VCaP (cell line): ENCODE measurements around the gene PTPRJ.
"Not testable (repeated sequence)": the region's sequence is repeated elsewhere in the genome, so short reads cannot be mapped to it uniquely, and the experiment has no call there.

Experiments
- H3K27ac ChIP-seq: fragments of 450-650 bp; 2 replicates; pipeline ENCODE4 v1.5.1; 2017
- TF ChIP-seq, protein P1 (sequence below): fragments of 450-650 bp; conservative IDR thresholded peaks from 2 replicates; pipeline ENCODE4 v1.5.1; 2017; ENCODE audit warnings: mild to moderate bottlenecking, moderate library complexity

PTPRJ gene

GRCh38 chr11:47980088-47980906, at the start of gene PTPRJ:
PTPRJ (plus strand) TSS chr11:47980559; CDS start chr11:47980913, 354 bp downstream.
- TF ChIP-seq, protein P1, sequence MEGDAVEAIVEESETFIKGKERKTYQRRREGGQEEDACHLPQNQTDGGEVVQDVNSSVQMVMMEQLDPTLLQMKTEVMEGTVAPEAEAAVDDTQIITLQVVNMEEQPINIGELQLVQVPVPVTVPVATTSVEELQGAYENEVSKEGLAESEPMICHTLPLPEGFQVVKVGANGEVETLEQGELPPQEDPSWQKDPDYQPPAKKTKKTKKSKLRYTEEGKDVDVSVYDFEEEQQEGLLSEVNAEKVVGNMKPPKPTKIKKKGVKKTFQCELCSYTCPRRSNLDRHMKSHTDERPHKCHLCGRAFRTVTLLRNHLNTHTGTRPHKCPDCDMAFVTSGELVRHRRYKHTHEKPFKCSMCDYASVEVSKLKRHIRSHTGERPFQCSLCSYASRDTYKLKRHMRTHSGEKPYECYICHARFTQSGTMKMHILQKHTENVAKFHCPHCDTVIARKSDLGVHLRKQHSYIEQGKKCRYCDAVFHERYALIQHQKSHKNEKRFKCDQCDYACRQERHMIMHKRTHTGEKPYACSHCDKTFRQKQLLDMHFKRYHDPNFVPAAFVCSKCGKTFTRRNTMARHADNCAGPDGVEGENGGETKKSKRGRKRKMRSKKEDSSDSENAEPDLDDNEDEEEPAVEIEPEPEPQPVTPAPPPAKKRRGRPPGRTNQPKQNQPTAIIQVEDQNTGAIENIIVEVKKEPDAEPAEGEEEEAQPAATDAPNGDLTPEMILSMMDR, result no peak
- H3K27ac ChIP-seq, result peak within 1 kb of the TSS; percentile 93

DNA sequence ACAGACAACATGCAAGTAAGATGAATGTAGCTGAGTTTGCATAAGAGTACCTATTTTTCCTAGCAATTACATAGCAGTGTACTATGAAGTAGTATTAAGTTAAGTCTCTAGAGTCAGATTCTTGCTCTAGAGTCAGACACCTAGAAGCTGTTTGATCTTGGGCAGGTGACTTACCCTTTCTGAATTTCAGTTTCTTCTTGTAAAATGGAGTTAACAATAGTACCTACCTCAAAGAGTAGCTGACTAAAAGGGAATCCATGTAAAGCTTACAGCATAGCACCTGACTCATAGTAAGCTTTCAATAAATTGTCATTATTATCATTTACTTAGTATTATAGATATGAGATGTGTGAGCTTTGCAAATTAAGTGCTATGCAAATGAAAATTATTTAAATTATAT, 47.8 kb upstream of the PTPRJ start:
- no peak overlapping the region for H3K27ac ChIP-seq
- TF ChIP-seq, protein P1, result no peak

DNA sequence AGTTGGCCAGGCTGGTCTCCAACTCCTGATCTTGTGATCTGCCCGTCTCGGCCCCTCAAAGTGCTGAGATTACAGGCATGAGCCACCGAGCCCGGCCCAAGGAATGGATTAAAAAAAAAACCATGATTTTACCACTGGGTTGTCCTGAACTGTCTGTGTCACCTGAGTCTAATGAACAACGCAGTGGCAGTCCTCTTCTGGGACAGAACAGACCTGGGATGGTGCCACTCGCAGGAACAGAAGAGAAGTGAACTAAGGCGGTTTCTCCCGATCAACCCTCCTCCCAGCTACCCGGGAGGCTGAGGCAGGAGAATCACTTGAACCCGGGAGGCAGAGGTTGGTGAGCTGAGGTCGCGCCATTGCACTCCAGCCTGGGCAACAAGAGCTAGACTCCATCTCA, 46.6 kb upstream of the PTPRJ start:
- not testable (repeated sequence) for H3K27ac ChIP-seq

DNA sequence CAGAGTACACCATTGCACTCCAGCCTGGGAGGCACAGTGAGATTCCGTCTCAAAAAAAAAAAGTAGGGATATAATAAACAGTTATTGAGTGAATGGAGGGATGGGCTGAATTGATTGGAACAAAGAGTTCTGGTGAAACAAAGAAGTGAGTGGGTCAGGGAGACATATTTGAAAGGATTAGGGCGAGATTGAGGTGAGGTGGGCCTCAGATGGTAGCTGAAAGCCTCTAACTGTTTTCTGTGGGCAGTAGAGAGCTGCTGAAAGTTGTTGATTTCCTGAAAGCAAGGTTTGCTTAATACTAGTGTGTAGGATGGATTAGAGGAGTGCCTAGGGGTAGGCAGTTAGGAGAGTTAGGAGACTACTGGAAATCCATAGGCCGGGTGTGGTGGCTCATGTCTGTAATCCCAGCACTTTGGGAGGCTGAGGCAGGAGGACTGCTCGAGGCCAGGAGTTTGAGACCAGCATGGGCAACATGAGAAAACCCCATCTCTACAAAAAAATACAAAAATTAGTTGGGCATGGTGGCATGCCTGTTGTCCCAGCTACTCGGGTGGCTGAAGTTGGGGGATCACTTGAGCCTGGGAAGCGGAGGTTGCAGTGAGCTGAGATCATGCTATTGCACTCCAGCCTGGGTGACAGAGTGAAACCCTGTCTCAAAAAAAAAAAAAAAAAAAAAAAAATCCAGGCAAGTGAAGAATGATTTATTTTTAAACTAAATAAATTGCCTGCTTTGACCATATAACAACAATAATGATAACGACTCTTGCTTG, 41.4 kb upstream of the PTPRJ start:
- TF ChIP-seq, protein P1, result no peak
- peak overlapping the region; percentile 69; the same call in 1 of the 2 replicates for H3K27ac ChIP-seq

GRCh38 chr11:47940904-47941649, 39.3 kb upstream of the PTPRJ start:
- no peak overlapping the region for H3K27ac ChIP-seq

GRCh38 chr11:47941907-47942558, 38.3 kb upstream of the PTPRJ start:
- H3K27ac ChIP-seq, result no peak overlapping the region
- TF ChIP-seq, protein P1, result no peak

More at GRCh38 chr11:47940904-47941649, 39.3 kb upstream of the PTPRJ start:
- TF ChIP-seq, protein P1, result no peak

DNA sequence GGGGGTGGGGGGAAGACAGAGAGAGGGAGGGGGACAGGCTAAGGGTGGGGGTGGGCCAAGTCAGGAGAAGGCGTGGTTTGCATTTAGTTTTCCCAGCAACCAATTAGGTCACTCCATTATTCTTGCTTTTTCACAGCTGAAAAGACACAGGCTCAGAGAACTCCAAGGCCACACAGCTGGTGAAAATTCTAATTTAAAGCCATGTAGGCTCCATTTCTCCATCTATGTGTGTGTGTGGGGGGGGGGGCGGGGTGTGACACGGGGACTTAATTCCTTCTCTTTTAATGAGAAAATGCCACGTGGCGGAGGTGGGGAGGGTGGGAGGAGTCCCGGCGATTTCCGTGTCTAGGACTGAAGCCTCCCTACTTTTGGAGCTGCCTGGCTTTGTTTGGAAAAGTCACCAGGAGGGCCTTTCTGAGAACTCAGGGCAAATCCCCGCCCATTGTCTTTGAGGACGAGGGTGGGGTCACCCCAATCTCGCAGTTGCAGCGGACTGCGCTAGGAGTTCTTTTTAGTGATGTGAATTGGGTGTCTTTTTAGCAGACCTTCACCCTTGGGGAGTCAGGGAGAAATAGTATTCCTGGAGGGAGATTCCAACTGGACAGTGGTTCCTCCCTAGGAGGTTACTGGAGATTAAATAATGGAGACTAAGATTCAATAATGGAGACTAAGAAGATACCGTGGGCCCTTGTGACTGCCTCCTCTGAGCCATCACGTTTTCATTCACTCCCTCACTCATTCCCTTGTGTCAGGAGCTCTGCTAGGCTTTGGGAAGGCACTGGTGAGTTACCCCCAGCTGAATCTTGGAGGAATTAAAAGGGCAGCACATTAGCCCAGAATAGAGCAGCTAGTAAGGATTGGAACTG, 36.4 kb upstream of the PTPRJ start:
- TF ChIP-seq, protein P1, result no peak
- no peak overlapping the region for H3K27ac ChIP-seq
